22Rv1 (cell line): ENCODE data around the gene ENPP6.

Source experiments
- H3K27ac ChIP-seq: fragments of 450-650 bp; 2 replicates; pipeline ENCODE4 v1.5.1; 2017
- CTCF ChIP-seq: fragments of 450-650 bp; IDR thresholded peaks from 2 replicates; pipeline ENCODE4 v1.5.1; 2017; ENCODE audit warnings: mild to moderate bottlenecking
- ZFX ChIP-seq: fragments of 450-650 bp; IDR thresholded peaks from 2 replicates; pipeline ENCODE4 v1.6.1; 2017; ENCODE audit warnings: antibody characterized with exemption, borderline replicate concordance

Gene ENPP6

GRCh38 chr4:184064877-184065276 lies 152.8 kb downstream of the ENPP6 start:
- TF ChIP-seq CTCF (no peak), ZFX (no peak)
- no peak overlapping the region for H3K27ac ChIP-seq

- TF ChIP-seq CTCF = no peak
- no peak for TF ChIP-seq ZFX
These were observed 154.9 kb downstream of the ENPP6 start for GRCh38 chr4:184062769-184063168.

GRCh38 chr4:184061582-184061981 lies 156.1 kb downstream of the ENPP6 start:
- H3K27ac ChIP-seq = no peak overlapping the region
- no peak for TF ChIP-seq ZFX
- TF ChIP-seq CTCF = no peak

More at GRCh38 chr4:184062769-184063168, 154.9 kb downstream of the ENPP6 start:
- H3K27ac ChIP-seq = no peak overlapping the region

GRCh38 chr4:184059099-184059498 lies 158.6 kb downstream of the ENPP6 start:
- TF ChIP-seq ZFX (no peak), CTCF (no peak)
- no peak overlapping the region for H3K27ac ChIP-seq

- TF ChIP-seq CTCF (no peak), ZFX (no peak)
These were observed 159.6 kb downstream of the ENPP6 start for GRCh38 chr4:184058026-184058425.

GRCh38 chr4:184056877-184057276 lies 160.8 kb downstream of the ENPP6 start:
- no peak overlapping the region for H3K27ac ChIP-seq
- TF ChIP-seq ZFX = no peak
- TF ChIP-seq CTCF = no peak

More at GRCh38 chr4:184058026-184058425, 159.6 kb downstream of the ENPP6 start:
- no peak overlapping the region for H3K27ac ChIP-seq

GRCh38 chr4:184053434-184053833 lies 164.2 kb downstream of the ENPP6 start:
- no peak overlapping the region for H3K27ac ChIP-seq
- TF ChIP-seq ZFX = no peak
- TF ChIP-seq CTCF = no peak
